SJSA1 (cell line): ENCODE data around the gene DPY19L1. TPM values are rescaled to one million over a fixed set of nuclear protein-coding genes. Genes with fewer than 3 reads are reported as not detected.
"Not testable (repeated sequence)": the region's sequence is repeated elsewhere in the genome, so short reads cannot be mapped to it uniquely, and the experiment has no call there.

Experiments used
- DNase-seq, 2 experiments: peaks; one replicate each; pipeline ENCODE4 v3.0.0-alpha.2; 2015 to 2020; ENCODE audit warnings: low spot score in 2 of 2, low read depth in 1 of 2
- H3K27ac ChIP-seq: fragments of 250-450 bp; sonication (Bioruptor Pico); 2 replicates; pipeline ENCODE4 v1.5.1; 2020; ENCODE audit warnings: mild to moderate bottlenecking, moderate library complexity
- H3K27me3 ChIP-seq: fragments of 250-450 bp; sonication (Bioruptor Pico); replicated peaks from 2 replicates; pipeline ENCODE4 v1.5.1; 2020; ENCODE audit warnings: mild to moderate bottlenecking, moderate library complexity
- H3K36me3 ChIP-seq: fragments of 250-450 bp; sonication (Bioruptor Pico); 2 replicates; pipeline ENCODE4 v1.5.1; 2020; ENCODE audit warnings: mild to moderate bottlenecking
- H3K4me1 ChIP-seq: fragments of 250-450 bp; sonication (Bioruptor Pico); replicated peaks from 2 replicates; pipeline ENCODE4 v1.6.1; 2021; ENCODE audit warnings: mild to moderate bottlenecking
- H3K4me3 ChIP-seq: fragments of 250-450 bp; sonication (Bioruptor Pico); 2 replicates; pipeline ENCODE4 v1.5.1; 2020; ENCODE audit warnings: mild to moderate bottlenecking
- H3K9me3 ChIP-seq: fragments of 250-450 bp; sonication (Bioruptor Pico); replicated peaks from 2 replicates; pipeline ENCODE4 v1.5.1; 2020; ENCODE audit warnings: mild to moderate bottlenecking
- total RNA-seq: library from RNA; depleted of rRNA; stranded (reverse); fragments of >200 nt; shearing (Covaris generic); gene quantifications from 2 replicates; pipeline ENCODE4 v1.2.3, GENCODE V29; 2014

Gene DPY19L1
- total RNA-seq, 1 experiment from 2014 or later, result 52.1 TPM

DNA sequence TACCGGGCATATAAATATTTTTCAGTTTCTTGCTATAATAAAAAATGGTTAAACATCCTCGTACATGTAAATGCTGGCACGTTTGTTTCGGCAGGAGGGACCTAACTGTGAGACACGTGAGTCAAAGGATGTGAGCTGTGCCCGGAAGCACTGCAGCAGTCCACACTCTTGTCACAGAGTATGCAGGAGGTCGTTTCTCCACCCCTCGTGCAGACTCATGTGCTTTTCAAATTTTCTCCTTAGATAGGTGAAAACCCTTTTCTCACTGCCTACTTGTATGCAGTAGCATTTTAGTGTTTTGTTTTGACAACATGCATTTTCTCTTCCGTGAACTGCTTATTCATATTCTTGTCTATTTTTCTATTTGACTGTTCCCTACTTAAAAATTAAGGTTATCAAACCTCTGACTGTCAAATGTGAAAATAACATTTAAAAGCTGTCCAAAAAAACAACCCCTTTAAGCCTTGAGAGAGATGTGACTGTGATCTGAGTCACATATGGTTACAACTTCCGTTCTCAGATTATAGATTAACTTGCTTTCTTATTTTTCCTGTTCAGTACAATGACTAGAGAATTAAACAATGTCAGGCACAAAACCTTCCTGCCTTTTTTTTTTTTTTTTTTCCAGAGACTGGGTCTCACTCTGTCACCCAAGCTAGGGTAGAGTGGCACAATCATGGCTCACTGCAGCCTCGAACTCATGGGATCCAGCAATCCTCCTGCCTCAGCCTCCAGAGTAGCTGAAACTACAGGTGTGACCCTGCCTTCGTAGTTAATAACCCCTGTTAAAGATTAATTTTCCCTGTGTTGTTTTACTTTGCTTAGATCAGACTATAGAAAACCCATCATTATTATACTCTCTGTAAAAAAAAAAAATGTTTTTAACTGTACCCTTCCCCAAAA is 45.1 kb downstream of the DPY19L1 start:
- Histone ChIP-seq H3K27me3 (no peaks in the 10 kb centered on the region), H3K9me3 (no peaks in the 10 kb centered on the region), H3K4me1 (no peaks in the 10 kb centered on the region), H3K27ac (peak overlapping the region; percentile 32; the same call in 1 of the 2 replicates), H3K36me3 (no peaks in the 10 kb centered on the region), H3K4me3 (no peak overlapping the region)
- peak in 1 of 2 experiments; percentile 31 for DNase-seq

DNA sequence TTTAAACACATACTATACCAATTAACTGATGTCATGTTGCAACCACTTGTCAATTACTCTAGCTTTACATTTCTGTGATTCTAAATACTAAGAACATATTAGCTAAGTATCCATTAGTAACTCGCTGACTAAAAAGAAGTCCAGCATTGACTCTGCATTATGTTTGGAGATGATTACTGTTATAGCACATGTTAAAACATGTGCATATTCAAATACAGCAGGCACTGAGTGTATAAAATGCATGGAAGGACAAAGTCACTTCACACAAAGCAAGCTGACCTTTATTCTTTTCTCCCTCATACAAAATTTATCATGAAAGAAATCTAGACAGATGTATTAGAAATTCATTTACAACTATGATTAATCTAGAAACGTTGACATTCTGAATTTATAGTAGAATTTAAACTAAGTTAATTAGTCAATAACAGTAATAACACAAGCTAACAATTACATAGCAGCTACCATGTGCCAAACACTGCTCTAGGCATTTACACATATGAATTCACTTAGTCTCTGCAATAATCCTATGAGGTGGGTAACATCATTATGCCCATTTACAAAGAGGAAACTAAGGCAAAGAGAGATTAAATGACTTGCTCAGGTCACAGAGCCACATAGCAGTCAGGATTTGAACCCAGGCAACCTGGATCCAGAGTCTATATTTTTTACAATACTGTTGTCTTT is 48.7 kb downstream of the DPY19L1 start:
- H3K27ac ChIP-seq, H3K4me3 ChIP-seq, DNase-seq, H3K36me3 ChIP-seq, H3K4me1 ChIP-seq, H3K9me3 ChIP-seq, H3K27me3 ChIP-seq: not testable (repeated sequence)

DNA sequence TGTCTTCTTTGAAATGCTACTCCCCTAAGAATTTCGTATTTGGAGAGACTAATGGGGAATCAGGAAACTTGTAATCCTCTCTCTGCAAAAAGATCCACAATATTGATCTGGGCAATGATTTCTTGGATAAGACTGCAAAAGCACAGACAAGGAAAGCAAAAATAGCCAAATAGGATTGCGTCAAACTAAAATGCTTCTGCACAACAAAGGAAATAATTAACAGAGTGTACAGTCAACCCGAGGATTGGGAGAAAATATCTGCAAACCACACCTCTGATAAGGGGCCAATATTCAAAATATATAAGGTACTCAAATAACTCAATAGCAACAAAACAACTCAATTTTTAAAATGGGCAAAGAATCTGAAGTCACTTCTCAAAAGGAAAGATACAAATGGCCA is 52.1 kb downstream of the DPY19L1 start:
- H3K27me3 ChIP-seq, H3K9me3 ChIP-seq, H3K4me1 ChIP-seq, H3K4me3 ChIP-seq, H3K27ac ChIP-seq, H3K36me3 ChIP-seq, DNase-seq: not testable (repeated sequence)

DNA sequence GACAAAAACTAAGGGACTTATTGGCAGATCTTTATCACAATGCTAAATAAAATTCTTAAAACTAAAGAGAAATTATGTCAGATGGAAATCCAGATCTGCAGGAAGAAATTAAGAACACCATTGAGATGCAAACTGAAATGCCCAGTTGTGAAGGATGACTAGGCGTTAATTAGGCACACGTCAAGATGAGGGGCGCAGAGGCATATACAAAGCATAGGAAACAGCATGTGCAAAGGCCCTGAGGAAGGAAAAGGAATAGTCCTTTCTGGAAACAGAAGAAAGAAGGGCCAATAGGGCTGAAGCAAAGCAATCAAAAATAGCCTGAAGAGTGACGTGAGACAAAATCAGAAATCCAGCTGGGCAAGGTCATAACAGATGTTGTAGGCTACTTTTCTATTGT is 53.1 kb downstream of the DPY19L1 start:
- H3K27me3 ChIP-seq, H3K36me3 ChIP-seq, DNase-seq: not testable (repeated sequence)

DNA sequence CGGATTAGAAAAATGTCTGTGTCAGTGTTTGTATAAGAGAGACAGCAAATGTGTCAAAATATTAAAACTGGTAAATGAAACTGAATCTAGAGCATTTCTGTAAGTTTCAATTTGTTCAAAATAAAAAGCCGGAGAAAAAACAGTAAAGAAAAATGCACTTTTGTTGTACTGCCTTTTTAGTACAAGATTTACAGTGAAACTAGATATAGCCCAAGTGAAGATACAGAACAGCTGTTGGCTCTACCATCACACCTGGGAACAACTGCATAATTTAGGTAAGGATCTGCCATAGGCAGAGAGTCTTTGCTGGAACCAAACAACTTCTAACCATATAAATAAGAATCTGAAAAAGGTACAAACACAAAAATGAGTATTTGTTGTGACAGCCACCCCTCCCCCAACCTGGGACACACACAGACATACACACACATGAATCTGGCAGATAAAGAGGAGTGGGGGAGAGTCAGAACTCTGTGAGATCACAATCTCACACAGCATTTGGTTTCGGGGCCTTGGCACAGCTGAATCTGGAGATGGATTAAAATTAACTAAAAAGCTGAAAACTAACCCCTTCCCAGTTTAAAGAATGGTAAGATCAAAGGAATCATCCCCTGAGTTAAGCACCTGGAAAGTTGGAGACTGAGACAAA is 54.8 kb downstream of the DPY19L1 start:
- Histone ChIP-seq H3K4me3 (no peak overlapping the region), H3K27ac (no peak overlapping the region), H3K27me3 (no peaks in the 10 kb centered on the region), H3K36me3 (no peaks in the 10 kb centered on the region), H3K9me3 (no peaks in the 10 kb centered on the region), H3K4me1 (no peaks in the 10 kb centered on the region)
- DNase-seq, result no peak

More for the DNA sequence above, 53.1 kb downstream of the DPY19L1 start:
- not testable (repeated sequence) for H3K9me3 ChIP-seq, H3K4me1 ChIP-seq, H3K4me3 ChIP-seq, H3K27ac ChIP-seq

DNA sequence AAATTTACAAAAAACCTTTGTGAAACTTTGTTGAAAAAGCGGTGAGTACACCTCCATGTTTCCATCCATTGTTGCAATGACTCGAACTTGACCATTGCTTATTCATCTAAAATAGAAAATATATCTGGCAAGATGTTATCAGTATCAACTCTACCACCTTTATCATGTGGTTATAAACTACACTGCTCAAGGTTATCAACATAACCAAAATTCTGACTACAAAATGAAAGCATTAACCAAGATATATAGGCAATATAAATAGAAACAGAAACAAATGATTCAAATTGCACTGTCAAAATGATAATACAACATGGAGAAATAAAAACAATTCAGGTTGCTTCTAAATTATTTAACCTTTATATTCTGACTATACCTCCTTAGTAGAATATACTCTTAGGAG is 58.2 kb downstream of the DPY19L1 start:
- not testable (repeated sequence) for H3K27ac ChIP-seq, H3K4me1 ChIP-seq, H3K9me3 ChIP-seq, DNase-seq, H3K4me3 ChIP-seq, H3K36me3 ChIP-seq, H3K27me3 ChIP-seq

DNA sequence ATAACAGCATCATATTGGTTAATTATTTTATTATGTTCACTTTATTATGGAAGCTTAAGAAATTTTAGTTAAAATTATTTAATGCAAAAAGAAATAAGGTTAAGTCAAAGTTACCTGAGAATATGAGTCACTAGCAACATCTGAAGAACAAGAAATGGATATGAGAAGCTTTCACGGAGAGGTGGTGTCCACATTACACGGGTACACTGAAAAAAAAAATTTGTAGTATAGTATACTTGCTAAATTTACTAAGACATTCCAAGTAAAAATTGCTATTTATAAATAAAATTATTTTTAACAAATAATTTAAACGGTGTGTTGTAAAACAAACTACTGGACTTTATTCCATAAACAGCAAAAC is 63.9 kb downstream of the DPY19L1 start:
- no peaks in the 10 kb centered on the region for H3K36me3 ChIP-seq
- no peaks in the 10 kb centered on the region for H3K9me3 ChIP-seq
- H3K4me1 ChIP-seq, result no peaks in the 10 kb centered on the region
- H3K27ac ChIP-seq, result no peak overlapping the region
- H3K4me3 ChIP-seq, result no peak overlapping the region
- no peaks in the 10 kb centered on the region for H3K27me3 ChIP-seq
- DNase-seq, result no peak

DNA sequence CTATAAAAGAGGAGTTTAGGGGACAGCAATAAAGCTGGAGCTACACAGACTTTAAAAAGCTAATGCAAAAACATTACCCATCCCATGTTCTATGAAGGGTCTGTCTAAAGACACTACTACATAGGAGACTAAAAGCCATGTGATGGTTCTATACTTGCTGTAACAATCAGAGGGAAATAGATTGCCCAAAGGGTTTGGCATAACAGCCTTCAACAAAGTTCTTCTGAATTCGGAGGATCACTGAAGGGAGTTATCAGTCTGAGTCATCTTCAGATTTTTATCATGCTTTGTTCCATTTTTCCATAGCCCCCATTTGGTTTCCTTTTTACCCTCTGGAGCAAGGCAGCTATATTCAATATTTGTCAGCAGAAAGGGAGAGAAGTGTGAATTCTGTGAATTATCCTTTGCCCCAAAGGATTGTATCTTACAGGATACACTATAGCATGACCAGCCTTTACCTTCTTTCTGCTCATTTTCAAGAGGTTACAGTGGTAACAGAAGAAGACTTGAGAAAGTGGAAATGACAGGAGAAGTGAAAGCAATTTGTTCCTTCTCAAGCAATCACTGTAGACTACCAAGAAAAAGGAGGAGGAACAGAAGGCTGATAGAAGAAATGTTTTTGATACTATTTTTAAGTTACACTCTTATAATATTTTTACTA is 64.4 kb downstream of the DPY19L1 start:
- H3K36me3 ChIP-seq, H3K4me3 ChIP-seq, DNase-seq, H3K27me3 ChIP-seq, H3K9me3 ChIP-seq, H3K27ac ChIP-seq, H3K4me1 ChIP-seq: not testable (repeated sequence)

DNA sequence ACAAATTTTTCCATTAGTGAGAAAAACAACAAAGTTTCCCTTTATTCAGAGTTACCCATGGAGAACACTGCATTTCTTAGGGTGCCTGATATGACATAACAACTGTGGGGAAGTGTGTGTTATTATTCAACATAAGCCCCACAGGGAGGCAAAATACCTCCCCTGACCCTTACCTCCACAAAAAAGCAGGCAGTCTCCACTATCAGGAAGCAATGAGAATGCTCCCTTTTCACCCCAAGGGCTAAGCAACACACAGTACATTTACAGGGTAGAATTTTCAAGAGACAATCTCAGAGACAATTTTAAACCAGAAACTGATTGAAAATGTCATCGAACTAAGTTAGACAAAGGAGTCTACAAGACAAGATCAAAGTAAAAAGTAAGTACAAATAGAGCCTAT is 69.5 kb downstream of the DPY19L1 start:
- H3K9me3 ChIP-seq, H3K27ac ChIP-seq, H3K4me1 ChIP-seq, H3K4me3 ChIP-seq, DNase-seq, H3K27me3 ChIP-seq, H3K36me3 ChIP-seq: not testable (repeated sequence)

DNA sequence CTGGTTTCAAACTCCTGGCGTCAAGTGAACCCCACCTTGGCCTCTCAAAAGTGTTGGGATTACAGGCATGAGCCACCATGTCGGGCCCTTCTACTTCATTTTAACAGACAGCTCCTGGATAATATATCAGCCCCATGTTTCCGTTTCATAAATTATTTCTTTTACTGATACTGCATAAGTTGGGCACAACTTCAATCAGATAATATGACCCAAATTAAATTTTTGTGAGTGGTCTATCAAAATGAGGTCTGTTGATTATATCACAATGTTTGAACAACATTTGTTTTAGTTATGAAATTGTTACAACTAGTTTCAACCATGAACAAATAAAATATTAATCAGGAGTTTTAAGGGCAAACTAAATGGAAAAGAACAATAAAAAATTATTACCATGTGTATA is 70.8 kb downstream of the DPY19L1 start:
- H3K27ac ChIP-seq, H3K27me3 ChIP-seq, H3K9me3 ChIP-seq, H3K4me3 ChIP-seq, H3K36me3 ChIP-seq, H3K4me1 ChIP-seq, DNase-seq: not testable (repeated sequence)

DNA sequence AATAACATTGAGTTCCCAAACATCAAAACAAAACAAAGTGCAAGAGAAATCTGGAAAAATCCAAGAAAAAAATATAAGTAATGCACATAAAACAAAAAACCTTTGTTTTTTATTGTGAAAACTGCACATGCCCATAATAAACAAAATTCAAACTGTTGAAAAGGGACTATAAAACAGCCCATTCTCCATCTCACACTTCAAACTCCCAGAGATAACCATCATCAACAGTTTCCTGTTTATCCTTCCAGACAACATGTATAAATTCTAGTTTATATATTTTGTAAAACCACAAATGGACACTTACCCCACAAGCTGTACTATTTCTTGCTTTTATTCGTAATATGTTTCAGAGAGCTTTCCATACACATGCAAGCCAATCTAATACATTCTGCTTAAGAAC is 79.3 kb downstream of the DPY19L1 start:
- H3K4me3 ChIP-seq, result no peak overlapping the region
- H3K36me3 ChIP-seq, result no peaks in the 10 kb centered on the region
- H3K9me3 ChIP-seq, result no peaks in the 10 kb centered on the region
- no peaks in the 10 kb centered on the region for H3K27me3 ChIP-seq
- no peaks in the 10 kb centered on the region for H3K4me1 ChIP-seq
- DNase-seq, result no peak
- H3K27ac ChIP-seq, result no peak overlapping the region

DNA sequence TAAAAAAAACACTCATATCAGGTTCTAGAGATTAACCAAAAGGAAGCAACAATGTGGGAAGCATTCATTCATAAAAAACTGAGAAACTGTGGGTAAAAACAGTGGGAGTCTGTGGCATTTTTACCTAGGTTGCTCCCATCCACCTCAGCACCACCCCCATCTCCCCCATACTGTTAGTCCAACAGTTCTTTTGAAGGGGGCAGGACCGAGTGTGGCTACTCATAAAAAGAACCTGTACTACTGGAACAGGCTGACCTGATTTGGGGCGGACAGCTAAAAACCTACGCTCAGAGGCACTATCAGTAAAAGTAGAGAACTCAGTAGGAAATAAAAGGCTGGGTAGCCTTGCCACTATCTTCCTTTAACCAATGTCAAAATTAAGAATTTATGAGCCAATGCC is 84.5 kb downstream of the DPY19L1 start:
- no peak overlapping the region for H3K27ac ChIP-seq
- H3K9me3 ChIP-seq, result no peaks in the 10 kb centered on the region
- no peaks in the 10 kb centered on the region for H3K4me1 ChIP-seq
- H3K27me3 ChIP-seq, result no peaks in the 10 kb centered on the region
- H3K4me3 ChIP-seq, result no peak overlapping the region
- H3K36me3 ChIP-seq, result no peaks in the 10 kb centered on the region
- DNase-seq, result no peak

DNA sequence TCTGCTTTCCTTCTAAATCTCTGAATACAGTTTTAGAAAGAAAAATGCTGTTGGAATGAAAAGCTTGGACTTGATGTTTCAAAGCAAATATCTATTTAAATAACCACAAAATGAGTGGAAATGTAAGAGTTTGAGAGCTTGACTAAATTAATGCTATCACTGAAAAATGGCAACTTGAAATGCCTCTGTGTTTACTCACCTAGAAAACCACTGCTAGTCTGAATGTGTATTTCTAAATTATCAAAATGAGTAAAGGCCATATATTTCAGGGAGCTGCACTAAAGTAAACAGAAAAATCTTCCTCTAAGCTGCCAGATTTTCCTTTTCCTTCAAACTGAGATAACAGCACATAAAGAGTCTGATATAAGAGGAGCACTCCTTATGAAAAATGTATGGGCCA is 87.9 kb downstream of the DPY19L1 start:
- H3K4me3 ChIP-seq, result no peak overlapping the region
- no peak overlapping the region for H3K27ac ChIP-seq
- H3K9me3 ChIP-seq, result no peaks in the 10 kb centered on the region
- H3K4me1 ChIP-seq, result no peaks in the 10 kb centered on the region
- DNase-seq, result no peak
- no peaks in the 10 kb centered on the region for H3K36me3 ChIP-seq
- no peaks in the 10 kb centered on the region for H3K27me3 ChIP-seq

DNA sequence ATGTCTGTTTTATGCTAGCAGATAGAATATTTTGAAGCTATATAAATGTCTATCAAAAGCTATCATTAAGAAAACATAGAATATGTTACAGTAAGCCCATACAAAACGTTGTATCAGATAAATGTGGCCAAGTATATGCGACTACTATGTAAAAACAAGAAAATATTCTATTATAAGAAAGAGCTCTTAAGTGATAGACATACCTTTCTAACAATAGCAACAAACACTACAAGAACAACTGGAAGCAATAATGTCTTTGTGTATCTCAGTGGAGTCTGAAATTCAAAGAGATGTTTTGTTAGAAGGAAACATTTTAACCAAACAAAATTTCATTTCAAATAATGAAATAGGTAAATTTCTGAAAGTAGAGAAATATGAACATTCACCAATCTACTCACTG is 89.9 kb downstream of the DPY19L1 start:
- not testable (repeated sequence) for DNase-seq, H3K9me3 ChIP-seq, H3K36me3 ChIP-seq, H3K27me3 ChIP-seq, H3K4me1 ChIP-seq, H3K4me3 ChIP-seq, H3K27ac ChIP-seq
